Uterus (tissue), 4 donors: ENCODE results near the gene TMEM39A. TPM values are rescaled to one million over a fixed set of nuclear protein-coding genes. Genes with fewer than 3 reads are reported as not detected.
A peak's percentile ranks its signal among the peaks of the same experiment; 100 is the strongest.

Source experiments
- DNase-seq, 2 donors: peaks; one replicate each; pipeline ENCODE4 v3.0.0-alpha.2; 2019 to 2020
- H3K27ac ChIP-seq, 2 donors: fragments of 200-600 bp; sonication (generic); 1 replicate in 1 of 2; 2 replicates in 1 of 2; pipeline ENCODE4 v1.5.1; 2016 to 2018
- H3K27me3 ChIP-seq, 2 donors: fragments of 200-600 bp; sonication (generic); one replicate each; pipeline ENCODE4 v1.5.1; 2018 to 2019; ENCODE audit warnings: control low read depth in 1 of 2
- H3K36me3 ChIP-seq, 2 donors: fragments of 200-600 bp; sonication (generic); one replicate each; pipeline ENCODE4 v1.5.1; 2019; ENCODE audit warnings: control low read depth in 1 of 2
- H3K4me1 ChIP-seq, 2 donors: fragments of 200-600 bp; sonication (generic); one replicate each; pipeline ENCODE4 v1.5.1; 2018 to 2019; ENCODE audit warnings: control low read depth in 1 of 2
- H3K4me3 ChIP-seq, 2 donors: fragments of 200-600 bp; sonication (generic); 1 replicate in 1 of 2; 2 replicates in 1 of 2; pipeline ENCODE4 v1.5.1; 2018 to 2019; ENCODE audit warnings: mild to moderate bottlenecking in 1 of 2
- H3K9me3 ChIP-seq, 2 donors: fragments of 200-600 bp; sonication (generic); one replicate each; pipeline ENCODE4 v1.5.1; 2019; ENCODE audit warnings: control low read depth in 1 of 2
- CTCF ChIP-seq, 4 experiments: fragments of 200-600 bp in 2 of 4; fragments of 450-650 bp in 2 of 4; sonication (generic) in 2 of 4; IDR thresholded peaks; one replicate each; pipeline ENCODE4 v1.5.1; 2016 to 2019; ENCODE audit warnings: antibody characterized with exemption in 4 of 4, mild to moderate bottlenecking in 2 of 4, moderate library complexity in 1 of 4
- POLR2A ChIP-seq, 2 donors: fragments of 450-650 bp; IDR thresholded peaks; one replicate each; pipeline ENCODE4 v1.6.1; 2016; ENCODE audit warnings: antibody characterized with exemption in 2 of 2, mild to moderate bottlenecking in 1 of 2, moderate library complexity in 1 of 2
- intact Hi-C: fragments of 100-400 bp; cut with DNase I; formaldehyde crosslinking; loops from one replicate; pipeline ENCODE4 v1.15.1; 2023; ENCODE audit warnings: low total_unique reads
- total RNA-seq, 4 donors: library from RNA; depleted of rRNA in 3 of 4; stranded (reverse); fragments of >200 nt in 3 of 4; gene quantifications; one replicate each; pipeline versions ENCODE4 v1.1.0 to v1.2.4, GENCODE V29; 2014 to 2023
- donor health status: DM: yes; HTN: yes; CAD: no.

TMEM39A gene
- total RNA-seq, 4 donors from 2014 or later = 23.2 to 136 (median 67.1) TPM

DNA sequence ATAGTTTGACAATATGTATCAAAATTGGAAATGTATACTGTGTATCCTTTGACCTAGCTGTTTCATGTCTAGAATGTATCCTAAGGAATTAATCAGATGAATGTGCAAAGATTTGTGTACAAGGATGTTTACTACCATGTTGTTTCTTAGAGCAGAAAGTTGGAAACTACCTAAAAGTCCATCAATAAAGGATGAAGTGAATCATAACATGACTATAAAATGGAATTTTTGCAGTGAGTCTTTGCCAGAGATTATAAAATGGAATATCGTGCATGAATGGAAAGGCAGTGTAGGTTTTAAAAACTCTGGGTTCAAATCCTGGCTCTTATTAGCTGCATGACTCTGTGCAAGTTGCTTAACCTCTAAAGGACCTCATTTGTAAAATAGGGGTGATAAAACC, 19.7 kb upstream of the TMEM39A start:
- H3K9me3 ChIP-seq = no peaks in the 10 kb centered on the region
- no peaks in the 10 kb centered on the region for H3K4me1 ChIP-seq
- no peak for DNase-seq
- H3K27ac ChIP-seq = no peak overlapping the region
- no peaks in the 10 kb centered on the region for H3K27me3 ChIP-seq
- H3K4me3 ChIP-seq = no peak overlapping the region
- no peaks in the 10 kb centered on the region for H3K36me3 ChIP-seq
- TF ChIP-seq CTCF (IDR thresholded peaks at IDR 0.05) (no peak), POLR2A (IDR thresholded peaks at IDR 0.05) (no peak)
- intact Hi-C loops = no loop called here

- intact Hi-C loops = no loop called here
- no peaks in the 10 kb centered on the region for H3K36me3 ChIP-seq
- no peaks in the 10 kb centered on the region for H3K4me1 ChIP-seq
- H3K4me3 ChIP-seq = no peak overlapping the region
- no peaks in the 10 kb centered on the region for H3K9me3 ChIP-seq
- no peak overlapping the region for H3K27ac ChIP-seq
- DNase-seq = no peak
- TF ChIP-seq CTCF (IDR thresholded peaks at IDR 0.05) (no peak), POLR2A (IDR thresholded peaks at IDR 0.05) (no peak)
- H3K27me3 ChIP-seq = no peaks in the 10 kb centered on the region
Observed at GRCh38 chr3:119481079-119481478, 17.7 kb upstream of the TMEM39A start.

- H3K4me3 ChIP-seq = no peak overlapping the region
- H3K27ac ChIP-seq = no peak overlapping the region
- H3K9me3 ChIP-seq = no peaks in the 10 kb centered on the region
- peaks cover 0 to 3% of the 10 kb centered on the region in 2 donors for H3K4me1 ChIP-seq
- no peaks in the 10 kb centered on the region for H3K36me3 ChIP-seq
- no peaks in the 10 kb centered on the region for H3K27me3 ChIP-seq
- TF ChIP-seq CTCF (IDR thresholded peaks at IDR 0.05) (no peak), POLR2A (IDR thresholded peaks at IDR 0.05) (no peak)
- intact Hi-C loops = no loop called here
- DNase-seq = no peak
Observed at GRCh38 chr3:119470866-119471265, 7.5 kb upstream of the TMEM39A start.

- peak overlapping the region; percentile 60 to 85 for H3K4me3 ChIP-seq
- H3K9me3 ChIP-seq = no peaks in the 10 kb centered on the region
- peaks cover 0 to 3% of the 10 kb centered on the region in 2 donors for H3K4me1 ChIP-seq
- peak overlapping the region in 1 of 2 donors; percentile 61 for H3K27ac ChIP-seq
- no peak for DNase-seq
- no peaks in the 10 kb centered on the region for H3K27me3 ChIP-seq
- TF ChIP-seq CTCF (IDR thresholded peaks at IDR 0.05) = no peak
- no peak for TF ChIP-seq POLR2A (IDR thresholded peaks at IDR 0.05)
- intact Hi-C loops = no loop called here
- no peaks in the 10 kb centered on the region for H3K36me3 ChIP-seq
Observed at GRCh38 chr3:119469418-119470189, 6.2 kb upstream of the TMEM39A start.

- Histone ChIP-seq H3K4me3 (no peak overlapping the region), H3K27me3 (no peaks in the 10 kb centered on the region), H3K4me1 (peaks cover 0 to 3% of the 10 kb centered on the region in 2 donors), H3K27ac (no peak overlapping the region), H3K9me3 (no peaks in the 10 kb centered on the region), H3K36me3 (no peaks in the 10 kb centered on the region)
- no peak for DNase-seq
- TF ChIP-seq CTCF (IDR thresholded peaks at IDR 0.05) (no peak), POLR2A (IDR thresholded peaks at IDR 0.05) (no peak)
- intact Hi-C loops = no loop called here
Observed at GRCh38 chr3:119468041-119468440, 4.6 kb upstream of the TMEM39A start.
